Activated naive CD4-positive, alpha-beta T cell treated with anti-CD3 and anti-CD28 coated beads, Interleukin-2, amount 50 U/mL, for 24 hours (primary cell): ENCODE measurements around the gene ATIC.
A peak's percentile ranks its signal among the peaks of the same experiment; 100 is the strongest.

Experiments used
- H3K27ac Mint-ChIP-seq: one replicate; pipeline ENCODE4 v1.8.0; 2021; ENCODE audit warnings: mild to moderate bottlenecking, mixed read lengths
- H3K27me3 Mint-ChIP-seq: one replicate; pipeline ENCODE4 v1.8.0; 2021; ENCODE audit warnings: mixed read lengths
- H3K36me3 Mint-ChIP-seq: one replicate; pipeline ENCODE4 v1.8.0; 2021; ENCODE audit warnings: mixed read lengths
- H3K4me1 Mint-ChIP-seq: one replicate; pipeline ENCODE4 v1.8.0; 2021; ENCODE audit warnings: mixed read lengths
- H3K4me3 Mint-ChIP-seq: one replicate; pipeline ENCODE4 v1.8.0; 2021; ENCODE audit warnings: mild to moderate bottlenecking, mixed read lengths
- H3K9me3 Mint-ChIP-seq: one replicate; pipeline ENCODE4 v1.8.0; 2021; ENCODE audit warnings: mixed read lengths

Gene ATIC

GRCh38 chr2:215363039-215363438, 51.2 kb downstream of the ATIC start:
- Mint-ChIP-seq H3K9me3 (no peaks in the 10 kb centered on the region), H3K4me3 (no peak overlapping the region), H3K36me3 (peaks cover 23% of the 10 kb centered on the region), H3K27me3 (no peaks in the 10 kb centered on the region), H3K4me1 (no peaks in the 10 kb centered on the region), H3K27ac (no peak overlapping the region)

- Mint-ChIP-seq H3K4me3 (no peak overlapping the region), H3K36me3 (peaks cover 23% of the 10 kb centered on the region), H3K9me3 (no peaks in the 10 kb centered on the region), H3K27me3 (no peaks in the 10 kb centered on the region), H3K4me1 (no peaks in the 10 kb centered on the region), H3K27ac (no peak overlapping the region)
Measured at GRCh38 chr2:215363461-215364156, 51.8 kb downstream of the ATIC start.

GRCh38 chr2:215364157-215365155, 52.6 kb downstream of the ATIC start:
- Mint-ChIP-seq H3K4me1 (no peaks in the 10 kb centered on the region), H3K4me3 (no peak overlapping the region), H3K36me3 (peaks cover 23% of the 10 kb centered on the region), H3K9me3 (no peaks in the 10 kb centered on the region), H3K27ac (no peak overlapping the region), H3K27me3 (no peaks in the 10 kb centered on the region)

- H3K27ac Mint-ChIP-seq = no peak overlapping the region
- no peaks in the 10 kb centered on the region for H3K4me1 Mint-ChIP-seq
- no peaks in the 10 kb centered on the region for H3K9me3 Mint-ChIP-seq
- peaks cover 25% of the 10 kb centered on the region for H3K36me3 Mint-ChIP-seq
- no peak overlapping the region for H3K4me3 Mint-ChIP-seq
- H3K27me3 Mint-ChIP-seq = no peaks in the 10 kb centered on the region
Measured at GRCh38 chr2:215365184-215365658, 53.4 kb downstream of the ATIC start.

- no peak overlapping the region for H3K27ac Mint-ChIP-seq
- H3K27me3 Mint-ChIP-seq = no peaks in the 10 kb centered on the region
- no peak overlapping the region for H3K4me3 Mint-ChIP-seq
- H3K9me3 Mint-ChIP-seq = no peaks in the 10 kb centered on the region
- H3K36me3 Mint-ChIP-seq = peaks cover 23% of the 10 kb centered on the region
- no peaks in the 10 kb centered on the region for H3K4me1 Mint-ChIP-seq
Measured at GRCh38 chr2:215366440-215367032, 54.7 kb downstream of the ATIC start.

- no peak overlapping the region for H3K27ac Mint-ChIP-seq
- no peaks in the 10 kb centered on the region for H3K9me3 Mint-ChIP-seq
- H3K27me3 Mint-ChIP-seq = no peaks in the 10 kb centered on the region
- H3K4me1 Mint-ChIP-seq = no peaks in the 10 kb centered on the region
- no peak overlapping the region for H3K4me3 Mint-ChIP-seq
- peaks cover 18% of the 10 kb centered on the region for H3K36me3 Mint-ChIP-seq
Measured at GRCh38 chr2:215367662-215368492, 56.0 kb downstream of the ATIC start.

GRCh38 chr2:215368493-215368809, 56.6 kb downstream of the ATIC start:
- H3K27ac Mint-ChIP-seq = no peak overlapping the region
- H3K36me3 Mint-ChIP-seq = peaks cover 14% of the 10 kb centered on the region
- H3K4me1 Mint-ChIP-seq = no peaks in the 10 kb centered on the region
- no peaks in the 10 kb centered on the region for H3K9me3 Mint-ChIP-seq
- H3K27me3 Mint-ChIP-seq = no peaks in the 10 kb centered on the region
- H3K4me3 Mint-ChIP-seq = no peak overlapping the region

GRCh38 chr2:215369181-215369760, 57.4 kb downstream of the ATIC start:
- Mint-ChIP-seq H3K4me1 (no peaks in the 10 kb centered on the region), H3K27me3 (no peaks in the 10 kb centered on the region), H3K4me3 (no peak overlapping the region), H3K9me3 (no peaks in the 10 kb centered on the region), H3K27ac (no peak overlapping the region), H3K36me3 (peaks cover 13% of the 10 kb centered on the region)

GRCh38 chr2:215370112-215370965, 58.5 kb downstream of the ATIC start:
- Mint-ChIP-seq H3K9me3 (no peaks in the 10 kb centered on the region), H3K27me3 (no peaks in the 10 kb centered on the region), H3K27ac (no peak overlapping the region), H3K36me3 (peaks cover 16% of the 10 kb centered on the region), H3K4me3 (no peak overlapping the region), H3K4me1 (no peaks in the 10 kb centered on the region)

GRCh38 chr2:215371915-215372897, 60.3 kb downstream of the ATIC start:
- Mint-ChIP-seq H3K4me3 (no peak overlapping the region), H3K36me3 (peaks cover 16% of the 10 kb centered on the region), H3K27me3 (no peaks in the 10 kb centered on the region), H3K4me1 (no peaks in the 10 kb centered on the region), H3K27ac (no peak overlapping the region), H3K9me3 (no peaks in the 10 kb centered on the region)

GRCh38 chr2:215372968-215373649, 61.2 kb downstream of the ATIC start:
- Mint-ChIP-seq H3K4me1 (no peaks in the 10 kb centered on the region), H3K36me3 (peaks cover 18% of the 10 kb centered on the region), H3K27me3 (no peaks in the 10 kb centered on the region), H3K4me3 (no peak overlapping the region), H3K9me3 (no peaks in the 10 kb centered on the region), H3K27ac (peak overlapping the region; percentile 10)

GRCh38 chr2:215374002-215374401, 62.1 kb downstream of the ATIC start:
- Mint-ChIP-seq H3K36me3 (peaks cover 18% of the 10 kb centered on the region), H3K4me3 (no peak overlapping the region), H3K9me3 (no peaks in the 10 kb centered on the region), H3K27ac (no peak overlapping the region), H3K4me1 (no peaks in the 10 kb centered on the region), H3K27me3 (no peaks in the 10 kb centered on the region)
